Measurements from ENCODE around the gene MED19.
A peak's percentile ranks its signal among the peaks of the same experiment; 100 is the strongest.
"Not testable (repeated sequence)": the region's sequence is repeated elsewhere in the genome, so short reads cannot be mapped to it uniquely, and the experiment has no call there.

MED19 gene

GRCh38 chr11:57704932-57705331 lies 7.1 kb downstream of the MED19 start:
- DNase-seq (ENCODE audit: low read depth in 2 of 2): no peak

- DNase-seq (ENCODE audit: low read depth in 2 of 2): no peak
These were observed 8.7 kb downstream of the MED19 start for GRCh38 chr11:57703341-57703740.

GRCh38 chr11:57700425-57700824 lies 11.6 kb downstream of the MED19 start:
- DNase-seq (ENCODE audit: low read depth in 2 of 2): no peak

DNA sequence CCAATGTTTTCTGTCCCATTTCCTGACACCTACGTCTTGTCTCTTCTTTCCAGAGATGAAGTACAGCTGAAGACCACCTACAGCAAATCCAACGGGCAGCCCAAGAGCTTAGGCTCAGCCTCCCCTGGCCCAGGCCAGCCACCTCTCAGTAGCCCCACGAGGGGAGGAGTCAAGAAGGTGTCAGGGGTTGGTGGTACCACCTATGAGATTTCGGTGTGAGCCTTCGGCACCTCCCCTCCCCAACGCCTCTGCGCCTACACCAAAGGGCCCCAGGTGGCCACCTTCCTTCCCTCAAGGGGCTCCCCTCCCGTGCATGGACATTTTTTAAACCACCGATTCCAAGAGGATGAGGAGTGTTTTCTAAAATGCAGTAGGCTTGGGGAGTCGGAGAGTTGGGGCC lies 12.2 kb downstream of the MED19 start:
- no peak for DNase-seq (ENCODE audit: low read depth in 2 of 2)

GRCh38 chr11:57698843-57699365 lies 13.1 kb downstream of the MED19 start:
- DNase-seq (ENCODE audit: low read depth in 2 of 2): no peak

GRCh38 chr11:57690474-57690873 lies 21.5 kb downstream of the MED19 start:
- DNase-seq (ENCODE audit: low read depth in 2 of 2): not testable (repeated sequence)

DNA sequence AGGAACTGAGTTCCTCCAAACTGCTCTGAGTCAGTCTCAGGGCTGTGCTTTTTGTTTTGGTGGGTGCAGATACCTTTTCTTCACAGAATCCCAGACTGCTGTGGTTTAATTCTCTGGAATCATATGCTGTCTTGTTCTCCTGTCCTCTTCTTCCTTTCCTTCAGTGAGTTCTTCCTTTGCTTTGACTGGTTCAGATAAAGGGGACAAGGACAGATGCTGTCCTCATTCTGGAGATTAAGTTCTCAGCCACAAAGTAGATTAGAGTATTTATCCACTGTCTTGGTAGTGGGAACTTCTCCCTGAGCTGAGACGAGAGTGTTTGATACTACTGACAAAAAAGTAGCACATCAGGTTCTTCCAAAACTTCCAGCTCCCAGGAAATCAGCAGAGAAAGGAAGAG lies 30.8 kb downstream of the MED19 start:
- no peak for DNase-seq (ENCODE audit: low read depth in 2 of 2)

GRCh38 chr11:57680552-57680874 lies 31.5 kb downstream of the MED19 start:
- no peak for DNase-seq (ENCODE audit: low read depth in 2 of 2)

DNA sequence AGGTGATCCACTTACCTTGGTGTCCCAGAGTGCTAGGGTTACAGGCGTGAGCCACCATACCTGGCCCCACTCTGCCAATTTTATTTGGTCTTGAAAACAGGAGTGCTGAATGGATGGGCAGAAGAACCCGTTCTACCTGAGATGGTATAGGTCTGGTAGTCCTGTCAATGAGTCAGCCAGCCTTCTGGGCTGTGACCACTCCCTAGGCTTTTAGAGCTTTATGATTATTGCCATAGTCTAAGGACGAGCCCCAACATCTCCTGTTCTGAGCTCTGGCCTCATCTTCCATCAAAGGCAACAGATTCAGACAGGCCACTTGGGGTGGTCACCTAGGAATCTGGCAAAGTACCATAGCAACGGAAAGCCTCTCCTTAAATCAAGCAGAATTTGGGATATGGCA lies 32.6 kb downstream of the MED19 start:
- DNase-seq (ENCODE audit: low read depth in 2 of 2): no peak

DNA sequence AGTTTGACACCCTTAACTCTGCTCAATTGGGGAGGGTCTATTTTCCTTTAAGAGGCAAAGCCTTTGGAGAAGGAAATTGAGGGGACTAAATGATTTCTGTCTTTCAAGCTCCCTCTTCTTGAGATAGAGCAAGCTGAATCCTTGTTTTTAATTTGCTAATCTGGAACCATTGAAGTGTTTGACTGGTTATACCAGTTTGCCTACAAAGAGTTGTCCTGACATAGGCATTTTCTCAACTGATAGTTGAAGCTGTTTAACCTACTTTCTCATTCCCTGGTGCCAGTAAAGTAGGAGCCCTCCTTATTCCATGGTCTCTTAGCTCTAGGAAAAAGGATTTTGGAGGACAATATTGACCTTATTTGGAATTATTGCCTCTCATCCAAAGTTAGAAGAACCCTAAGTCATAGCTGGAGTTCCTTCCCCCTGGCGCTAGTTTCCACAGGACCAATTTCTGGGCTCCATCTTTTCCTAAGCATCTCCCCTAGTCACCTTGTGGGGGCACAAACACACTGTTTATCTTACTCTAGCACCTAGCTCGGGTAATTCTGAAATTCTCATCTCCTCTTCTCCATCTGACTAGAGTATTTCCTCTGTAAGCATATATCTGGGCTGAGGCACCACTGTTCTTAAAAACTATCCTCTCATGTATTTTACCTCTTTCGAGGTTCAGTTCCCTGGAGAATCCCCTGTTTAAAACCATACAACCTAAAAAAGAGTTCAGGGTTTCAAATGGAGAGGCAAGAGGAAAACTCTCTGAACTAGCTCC lies 36.7 kb downstream of the MED19 start:
- no peak for DNase-seq (ENCODE audit: low read depth in 2 of 2)

GRCh38 chr11:57674251-57674650 lies 37.8 kb downstream of the MED19 start:
- DNase-seq (ENCODE audit: low read depth in 2 of 2): no peak

DNA sequence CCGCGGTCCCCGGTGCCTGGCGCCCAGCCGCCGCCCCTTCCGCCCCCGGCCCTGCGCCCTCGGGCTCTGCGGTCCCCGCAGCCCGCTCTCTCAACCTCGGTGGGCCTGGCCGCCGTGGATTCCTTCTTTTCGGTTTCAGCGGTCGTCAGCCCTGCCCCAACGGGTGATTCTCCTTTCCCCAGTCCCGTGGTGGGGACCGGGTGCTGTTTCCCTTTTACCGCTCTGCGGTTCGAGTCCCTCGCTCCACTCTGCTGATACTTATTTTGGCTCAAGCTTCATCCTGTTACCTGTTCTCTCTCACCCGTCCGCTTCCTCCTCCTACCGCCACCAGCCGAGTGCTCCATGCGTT lies 43.6 kb downstream of the MED19 start:
- no peak for DNase-seq (ENCODE audit: low read depth in 2 of 2)

GRCh38 chr11:57667736-57668433 lies 44.1 kb downstream of the MED19 start, which contains the start of gene ZDHHC5:
TSS of gene ZDHHC5 (plus strand) at chr11:57668114. CDS start at chr11:57673091, 4,977 bp downstream.
- DNase-seq (ENCODE audit: low read depth in 2 of 2): peak; percentile 99

- DNase-seq (ENCODE audit: low read depth in 2 of 2): peak; percentile 81 to 94
These were observed 44.8 kb downstream of the MED19 start for GRCh38 chr11:57667117-57667735.

DNA sequence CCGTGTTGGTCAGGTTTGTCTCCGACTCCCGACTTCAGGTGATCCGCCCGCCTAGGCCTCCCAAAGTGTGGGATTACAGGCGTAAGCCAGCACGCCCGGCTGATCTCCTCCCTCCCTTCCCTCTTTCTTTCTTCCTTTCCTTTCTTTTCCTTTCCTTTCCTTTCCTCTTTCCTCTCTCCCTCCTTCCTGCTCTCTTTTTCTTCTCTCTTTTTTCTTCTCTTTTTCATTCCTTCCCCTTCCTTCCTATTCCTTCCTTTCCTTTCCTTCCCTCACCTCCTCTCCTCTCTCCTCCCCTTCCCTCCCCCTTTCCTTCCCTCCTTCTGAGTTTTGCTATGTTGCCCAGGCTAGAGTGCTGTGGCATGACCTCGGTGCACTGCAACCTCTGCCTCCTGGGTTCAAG lies 48.0 kb downstream of the MED19 start:
- no peak for DNase-seq (ENCODE audit: low read depth in 2 of 2)

- no peak for DNase-seq (ENCODE audit: low read depth in 2 of 2)
These were observed 49.1 kb downstream of the MED19 start for GRCh38 chr11:57662893-57663292.

GRCh38 chr11:57659669-57660068 lies 52.3 kb downstream of the MED19 start:
- no peak for DNase-seq (ENCODE audit: low read depth in 2 of 2)

- no peak for DNase-seq (ENCODE audit: low read depth in 2 of 2)
These were observed 54.0 kb downstream of the MED19 start for GRCh38 chr11:57658023-57658361.

DNA sequence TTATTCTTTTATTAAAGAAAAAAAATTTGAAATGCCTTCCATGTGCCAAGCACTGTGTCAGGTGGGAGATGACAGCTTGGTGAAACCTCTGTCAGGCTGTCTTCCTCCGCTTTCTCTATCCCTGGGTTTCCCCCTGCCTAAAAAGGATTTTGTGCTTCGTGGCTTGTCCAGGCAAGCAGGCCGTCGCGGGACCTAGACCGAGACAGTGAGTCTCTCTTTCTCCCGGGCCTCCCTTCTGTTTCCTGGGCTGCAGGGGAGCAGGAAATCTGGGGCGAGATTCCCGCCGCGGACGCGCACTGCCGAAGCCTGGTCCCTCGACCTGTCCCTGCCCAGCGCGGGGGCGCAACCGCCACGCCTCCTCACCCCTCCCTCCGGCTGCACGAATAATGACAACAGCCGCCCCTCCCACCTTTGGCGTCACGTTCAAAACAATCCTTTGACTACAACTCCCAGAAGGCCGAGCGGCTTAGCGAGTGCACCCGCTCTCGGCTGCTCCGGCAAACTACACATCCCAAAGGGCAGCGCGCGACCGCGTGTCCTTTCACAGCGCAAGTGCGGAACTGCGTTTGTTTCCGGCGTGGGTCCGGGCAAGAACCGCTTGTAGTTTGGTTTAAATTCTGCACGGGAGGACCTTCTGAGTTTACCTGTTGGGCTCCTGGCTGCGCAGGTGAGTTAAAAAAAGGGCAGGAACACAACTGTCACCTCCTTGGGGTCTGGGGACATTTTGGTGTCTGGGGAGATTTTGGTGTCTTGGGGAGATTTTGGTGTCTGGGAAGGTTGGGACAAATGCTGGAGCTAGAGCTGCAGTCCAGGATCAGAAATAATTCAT lies 54.6 kb downstream of the MED19 start, which contains the start of gene CLP1:
TSS of gene CLP1 (plus strand) at position 569 of the 829 bp plus-strand sequence. CDS start 1,715 bp downstream, outside the sequence.
- DNase-seq (ENCODE audit: low read depth in 2 of 2): peak; percentile 99

- DNase-seq (ENCODE audit: low read depth in 2 of 2): no peak
These were observed 55.2 kb downstream of the MED19 start for GRCh38 chr11:57656885-57657193.
